ENCODE results near the gene NEDD9.

DNA sequence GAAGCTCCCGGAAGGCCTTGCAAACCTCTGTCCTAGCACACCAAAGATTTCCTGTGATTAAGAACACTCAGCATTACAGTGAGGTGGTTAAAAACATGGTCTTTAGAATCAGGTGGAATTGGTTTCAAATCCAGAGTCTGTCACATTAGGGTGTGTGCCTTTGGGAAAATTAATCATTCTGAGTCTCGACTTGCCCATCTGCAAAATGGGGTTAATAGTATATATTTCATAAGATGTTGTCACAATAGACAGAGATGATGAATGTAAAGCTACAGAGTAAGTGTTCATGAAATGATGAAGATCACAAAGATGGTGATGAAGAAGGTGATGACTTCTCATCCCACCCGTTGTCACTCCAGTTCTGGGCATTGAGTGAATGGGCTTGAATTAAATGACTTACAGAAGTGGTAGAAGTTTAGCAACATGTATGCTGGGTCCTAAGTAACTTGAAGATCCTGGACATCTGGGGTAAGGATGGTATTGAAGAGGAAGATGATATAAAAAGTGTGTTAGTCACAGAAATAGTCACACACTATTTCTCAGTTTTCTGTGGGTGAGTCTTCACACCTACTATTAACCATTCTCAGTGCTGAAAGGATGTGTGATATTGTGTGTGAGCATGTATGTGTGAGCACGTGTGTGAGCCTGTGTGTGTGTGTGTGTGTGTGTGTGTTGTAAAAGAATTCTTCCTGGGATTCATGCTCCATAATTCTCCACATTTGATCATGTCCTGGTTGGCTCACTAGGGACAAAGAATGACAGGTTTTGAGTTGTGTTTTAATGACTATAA lies 28.0 kb upstream of the NEDD9 start:
- TF ChIP-seq REST (IDR thresholded peaks at IDR 0.05; ENCODE audit: low read depth, low read length): no peak
- no peak for TF ChIP-seq SUZ12 (IDR thresholded peaks at IDR 0.05; ENCODE audit: unreplicated experiment)
- no peak for TF ChIP-seq YY1 (IDR thresholded peaks at IDR 0.05; ENCODE audit: low read depth, low read length)
- TF ChIP-seq HDAC6 (IDR thresholded peaks at IDR 0.05; ENCODE audit: unreplicated experiment): no peak
- TF ChIP-seq SIN3A (IDR thresholded peaks at IDR 0.05; ENCODE audit: low read depth, low read length): no peak
- TF ChIP-seq POLR2A (IDR thresholded peaks at IDR 0.05; ENCODE audit: low read depth, low read length): no peak
- TF ChIP-seq, protein P1, sequence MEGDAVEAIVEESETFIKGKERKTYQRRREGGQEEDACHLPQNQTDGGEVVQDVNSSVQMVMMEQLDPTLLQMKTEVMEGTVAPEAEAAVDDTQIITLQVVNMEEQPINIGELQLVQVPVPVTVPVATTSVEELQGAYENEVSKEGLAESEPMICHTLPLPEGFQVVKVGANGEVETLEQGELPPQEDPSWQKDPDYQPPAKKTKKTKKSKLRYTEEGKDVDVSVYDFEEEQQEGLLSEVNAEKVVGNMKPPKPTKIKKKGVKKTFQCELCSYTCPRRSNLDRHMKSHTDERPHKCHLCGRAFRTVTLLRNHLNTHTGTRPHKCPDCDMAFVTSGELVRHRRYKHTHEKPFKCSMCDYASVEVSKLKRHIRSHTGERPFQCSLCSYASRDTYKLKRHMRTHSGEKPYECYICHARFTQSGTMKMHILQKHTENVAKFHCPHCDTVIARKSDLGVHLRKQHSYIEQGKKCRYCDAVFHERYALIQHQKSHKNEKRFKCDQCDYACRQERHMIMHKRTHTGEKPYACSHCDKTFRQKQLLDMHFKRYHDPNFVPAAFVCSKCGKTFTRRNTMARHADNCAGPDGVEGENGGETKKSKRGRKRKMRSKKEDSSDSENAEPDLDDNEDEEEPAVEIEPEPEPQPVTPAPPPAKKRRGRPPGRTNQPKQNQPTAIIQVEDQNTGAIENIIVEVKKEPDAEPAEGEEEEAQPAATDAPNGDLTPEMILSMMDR (IDR thresholded peaks at IDR 0.05 in 2 of 3, conservative IDR thresholded peaks at IDR 0.05 in 1 of 3; ENCODE audit: control insufficient read depth in 2 of 3, extremely low read depth in 1 of 3, insufficient read depth in 1 of 3, low read depth in 3 of 3, low read length in 3 of 3): no peak

Data from GM12878 (cell line).